Natural killer cell (primary cell): ENCODE measurements around the gene NAPB. TPM values are rescaled to one million over a fixed set of nuclear protein-coding genes. Genes with fewer than 3 reads are reported as not detected.

Source experiments
- ATAC-seq, 3 donors: fragments of 150-1000 bp in 2 of 3; fragments of 200-7000 bp in 1 of 3; cut with Tn5 transposase; 1 replicate in 1 of 3; 2 replicates in 2 of 3; pipeline ENCODE4 v1.10.0; 2021; ENCODE audit warnings: mild to moderate bottlenecking in 2 of 3, moderate library complexity in 2 of 3
- DNase-seq, 2 donors: peaks; one replicate each; pipeline versions ENCODE4 v3.0.0 to v3.0.0-alpha.2; 2013 to 2021; ENCODE audit warnings: mixed read lengths in 1 of 2
- H3K27ac ChIP-seq: one replicate; pipeline ENCODE4 v1.5.1; 2013; ENCODE audit warnings: mild to moderate bottlenecking, low read length
- H3K27me3 ChIP-seq: one replicate; pipeline ENCODE4 v1.6.1; 2013; ENCODE audit warnings: low read length; ENCODE audit not compliant: control insufficient read depth, insufficient read depth
- H3K36me3 ChIP-seq: one replicate; pipeline ENCODE4 v1.6.1; 2013; ENCODE audit warnings: low read length; ENCODE audit not compliant: control insufficient read depth, insufficient read depth
- H3K4me1 ChIP-seq: one replicate; pipeline ENCODE4 v1.6.1; 2013; ENCODE audit warnings: low read length; ENCODE audit not compliant: control insufficient read depth, insufficient read depth
- H3K4me3 ChIP-seq: one replicate; pipeline ENCODE4 v1.5.1; 2013; ENCODE audit warnings: low read length
- H3K9me3 ChIP-seq: one replicate; pipeline ENCODE4 v1.6.1; 2013; ENCODE audit warnings: low read length; ENCODE audit not compliant: control insufficient read depth, insufficient read depth
- H3K27ac Mint-ChIP-seq, 2 donors: one replicate each; pipeline ENCODE4 v1.8.0; 2022; ENCODE audit warnings: mild to moderate bottlenecking in 2 of 2, mixed read lengths in 2 of 2, moderate library complexity in 1 of 2
- H3K27me3 Mint-ChIP-seq, 2 donors: one replicate each; pipeline ENCODE4 v1.8.0; 2022; ENCODE audit warnings: low read depth in 2 of 2, mixed read lengths in 2 of 2
- H3K36me3 Mint-ChIP-seq: one replicate; pipeline ENCODE4 v1.8.0; 2022; ENCODE audit warnings: mixed read lengths
- H3K4me1 Mint-ChIP-seq, 2 donors: one replicate each; pipeline ENCODE4 v1.8.0; 2022; ENCODE audit warnings: mixed read lengths in 2 of 2
- H3K4me3 Mint-ChIP-seq: one replicate; pipeline ENCODE4 v1.8.0; 2022; ENCODE audit warnings: mild to moderate bottlenecking, moderate library complexity, mixed read lengths
- H3K9me3 Mint-ChIP-seq, 2 donors: one replicate each; pipeline ENCODE4 v1.8.0; 2022; ENCODE audit warnings: mixed read lengths in 2 of 2
- WGBS: methylation state at CpG from one replicate; pipeline ENCODE4 v1.1.7; 2013; ENCODE audit warnings: missing lambda C conversion rate; ENCODE audit not compliant: insufficient coverage; 5-methylcytosine and 5-hydroxymethylcytosine counted together
- intact Hi-C: fragments of 100-400 bp; cut with micrococcal nuclease; formaldehyde crosslinking; loops from one replicate; pipeline ENCODE4 v1.14.2; 2022
- total RNA-seq, 4 donors: library from RNA; stranded (reverse); fragments of 120-200 nt in 1 of 4; gene quantifications; one replicate each; pipeline versions ENCODE4 v1.2.3 to v1.2.4, GENCODE V29; 2013 to 2022
- TF ChIP-seq, protein P1 (sequence below): fragments of 200-600 bp; IDR thresholded peaks from one replicate; pipeline ENCODE4 v1.8.0; 2022; ENCODE audit warnings: antibody characterized with exemption

The NAPB gene
- total RNA-seq, 3 donors from 2014 or later (not counting 1 experiment from before 2014, with no cell fraction given): 22.8 to 23.9 (median 22.9) TPM

DNA sequence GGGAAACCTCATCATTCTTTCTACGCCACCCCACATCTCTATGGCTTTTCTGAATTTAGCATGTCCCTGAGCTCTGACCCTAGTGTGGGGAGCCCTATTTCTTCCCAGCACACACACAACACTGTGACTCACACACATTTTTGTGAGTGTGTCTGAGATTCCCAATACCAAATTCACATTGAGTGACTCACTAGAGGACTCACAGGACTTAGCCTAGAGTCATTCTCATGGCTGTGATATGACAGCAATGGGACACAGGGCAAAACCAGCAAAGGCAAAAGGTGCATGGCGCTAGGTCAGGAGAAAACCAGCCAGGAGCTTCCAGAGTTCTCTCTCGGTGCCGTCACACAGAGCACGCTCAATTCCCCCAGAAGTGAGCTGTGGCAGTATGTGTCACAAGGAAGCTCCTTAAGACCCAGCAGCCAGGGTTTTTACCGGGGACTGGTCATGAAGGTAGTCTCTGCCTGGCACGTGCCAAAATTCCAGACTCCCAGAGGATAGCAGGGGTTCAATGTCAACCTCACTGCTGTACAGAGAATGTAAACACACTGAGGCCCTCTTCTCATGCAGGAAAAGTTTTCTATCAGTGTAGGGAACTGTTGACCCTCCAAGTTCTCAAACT is 24.4 kb upstream of the NAPB start:
- Mint-ChIP-seq H3K27me3 (no peaks in the 10 kb centered on the region), H3K27ac (no peak overlapping the region)

DNA sequence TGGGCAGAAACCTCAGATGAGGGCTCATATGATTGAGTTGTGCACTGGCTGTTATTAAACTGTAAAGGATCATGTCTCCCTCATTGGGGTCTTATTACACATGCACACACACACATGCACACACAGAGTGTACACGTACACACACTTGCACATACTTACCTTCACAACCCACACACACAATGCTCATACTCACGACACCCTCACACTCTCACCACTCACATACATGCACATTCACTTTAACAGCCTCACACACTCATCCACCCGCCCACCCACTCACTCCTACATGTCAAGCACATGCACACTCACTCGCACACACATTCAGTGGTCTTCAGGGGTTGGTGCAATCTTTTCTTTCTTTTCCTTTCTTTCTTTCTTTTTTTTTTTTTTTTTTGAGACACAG is 23.6 kb upstream of the NAPB start:
- no peaks in the 10 kb centered on the region for H3K9me3 Mint-ChIP-seq
- ATAC-seq (no peak), DNase-seq (no peak)
- H3K27ac Mint-ChIP-seq: no peak overlapping the region
- no peaks in the 10 kb centered on the region for H3K36me3 ChIP-seq
- no peak overlapping the region for H3K4me3 Mint-ChIP-seq
- intact Hi-C loops: no loop called here
- TF ChIP-seq, protein P1, sequence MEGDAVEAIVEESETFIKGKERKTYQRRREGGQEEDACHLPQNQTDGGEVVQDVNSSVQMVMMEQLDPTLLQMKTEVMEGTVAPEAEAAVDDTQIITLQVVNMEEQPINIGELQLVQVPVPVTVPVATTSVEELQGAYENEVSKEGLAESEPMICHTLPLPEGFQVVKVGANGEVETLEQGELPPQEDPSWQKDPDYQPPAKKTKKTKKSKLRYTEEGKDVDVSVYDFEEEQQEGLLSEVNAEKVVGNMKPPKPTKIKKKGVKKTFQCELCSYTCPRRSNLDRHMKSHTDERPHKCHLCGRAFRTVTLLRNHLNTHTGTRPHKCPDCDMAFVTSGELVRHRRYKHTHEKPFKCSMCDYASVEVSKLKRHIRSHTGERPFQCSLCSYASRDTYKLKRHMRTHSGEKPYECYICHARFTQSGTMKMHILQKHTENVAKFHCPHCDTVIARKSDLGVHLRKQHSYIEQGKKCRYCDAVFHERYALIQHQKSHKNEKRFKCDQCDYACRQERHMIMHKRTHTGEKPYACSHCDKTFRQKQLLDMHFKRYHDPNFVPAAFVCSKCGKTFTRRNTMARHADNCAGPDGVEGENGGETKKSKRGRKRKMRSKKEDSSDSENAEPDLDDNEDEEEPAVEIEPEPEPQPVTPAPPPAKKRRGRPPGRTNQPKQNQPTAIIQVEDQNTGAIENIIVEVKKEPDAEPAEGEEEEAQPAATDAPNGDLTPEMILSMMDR: no peak
- H3K27me3 ChIP-seq: no peaks in the 10 kb centered on the region
- H3K4me3 ChIP-seq: no peak overlapping the region
- no peaks in the 10 kb centered on the region for H3K36me3 Mint-ChIP-seq
- no peaks in the 10 kb centered on the region for H3K27me3 Mint-ChIP-seq
- 84% methylated on average over 4 of the region's 4 CpGs for WGBS
- peaks cover 9% of the 10 kb centered on the region for H3K4me1 ChIP-seq
- no peak overlapping the region for H3K27ac ChIP-seq
- peaks cover 10 to 17% of the 10 kb centered on the region in 2 donors for H3K4me1 Mint-ChIP-seq
- H3K9me3 ChIP-seq: no peaks in the 10 kb centered on the region

More for the DNA sequence above, 24.4 kb upstream of the NAPB start:
- intact Hi-C loops: no loop called here
- H3K36me3 ChIP-seq: no peaks in the 10 kb centered on the region
- H3K27ac ChIP-seq: no peak overlapping the region
- H3K4me3 Mint-ChIP-seq: no peak overlapping the region
- H3K9me3 Mint-ChIP-seq: no peaks in the 10 kb centered on the region
- H3K4me3 ChIP-seq: no peak overlapping the region
- no peak for DNase-seq
- peaks cover 9% of the 10 kb centered on the region for H3K4me1 ChIP-seq
- 94% methylated on average over 7 of the region's 7 CpGs for WGBS
- no peaks in the 10 kb centered on the region for H3K36me3 Mint-ChIP-seq
- peaks cover 13 to 20% of the 10 kb centered on the region in 2 donors for H3K4me1 Mint-ChIP-seq
- TF ChIP-seq, protein P1: no peak
- no peak for ATAC-seq
- no peaks in the 10 kb centered on the region for H3K9me3 ChIP-seq
- H3K27me3 ChIP-seq: no peaks in the 10 kb centered on the region

GRCh38 chr20:23442436-23442835 is 21.1 kb upstream of the NAPB start:
- H3K4me1 Mint-ChIP-seq: peaks cover 0 to 6% of the 10 kb centered on the region in 2 donors
- TF ChIP-seq, protein P1: no peak
- no peak overlapping the region for H3K4me3 ChIP-seq
- no peaks in the 10 kb centered on the region for H3K9me3 ChIP-seq
- no peaks in the 10 kb centered on the region for H3K27me3 Mint-ChIP-seq
- no peaks in the 10 kb centered on the region for H3K36me3 Mint-ChIP-seq
- intact Hi-C loops: loop anchor here (1.0 kb wide), 1 partner anchor 164 kb away; no protein-coding TSS in a partner anchor
- no peaks in the 10 kb centered on the region for H3K36me3 ChIP-seq
- no peak for DNase-seq
- H3K4me1 ChIP-seq: peaks cover 3% of the 10 kb centered on the region
- no peaks in the 10 kb centered on the region for H3K9me3 Mint-ChIP-seq
- H3K27ac ChIP-seq: no peak overlapping the region
- no peaks in the 10 kb centered on the region for H3K27me3 ChIP-seq
- H3K4me3 Mint-ChIP-seq: no peak overlapping the region
- no peak overlapping the region for H3K27ac Mint-ChIP-seq
- no peak for ATAC-seq
- WGBS: 84% methylated on average over 5 of the region's 5 CpGs
